HepG2 (cell line): ENCODE measurements around the gene RAP1GAP2. TPM values are rescaled to one million over a fixed set of nuclear protein-coding genes. Genes with fewer than 3 reads are reported as not detected.
A peak's percentile ranks its signal among the peaks of the same experiment; 100 is the strongest.

Experiments
- ATAC-seq: fragments of 200-7000 bp; cut with Tn5 transposase; 3 replicates; pipeline ENCODE4 v1.9.1; 2020; ENCODE audit warnings: mild to moderate bottlenecking, moderate library complexity
- BruUV-seq: library from RNA; stranded (reverse); fragments of 400-500 nt; replicated peaks from 2 replicates; lab custom pipeline; 2021; lab: Mats Ljungman, UMichigan
- CTCF ChIA-PET: fragments of 300-600 bp; formaldehyde crosslinking; extraction: SDS; loops from one replicate; lab custom pipeline; 2021; ENCODE audit warnings: low total read pairs, inconsistent platforms, low intra/inter-chr PET ratio; lab: Yijun Ruan, JAX
- POLR2A ChIA-PET: fragments of 350-600 bp; sonication (Branson Sonifier 250); formaldehyde crosslinking; loops from one replicate; lab custom pipeline; 2020; ENCODE audit warnings: antibody characterized with exemption, inconsistent platforms; lab: Yijun Ruan, JAX
- DNase-seq: peaks from one replicate; pipeline ENCODE4 v3.0.0-alpha.2; 2015; ENCODE audit warnings: low spot score
- FAIRE-seq: peaks from 3 replicates; lab custom pipeline; 2011; peaks lifted over from hg19 to GRCh38; lab: Jason Lieb, UNC
- H2AFZ ChIP-seq: one replicate; pipeline ENCODE4 v1.6.1; 2011; ENCODE audit warnings: low read length, inconsistent platforms
- H3K27ac ChIP-seq: fragments of 300-600 bp; 3 replicates; pipeline ENCODE4 v1.8.0; 2011; ENCODE audit warnings: mixed run types, mild to moderate bottlenecking, mixed read lengths, low read length, inconsistent platforms; ENCODE audit not compliant: insufficient read depth; ENCODE audit errors: extremely low read length
- H3K27me3 ChIP-seq, 2 experiments: fragments of 200-600 bp in 1 of 2; 2 replicates in 1 of 2; 3 replicates in 1 of 2; pipeline versions ENCODE4 v1.6.0 to v1.8.0; 2011; ENCODE audit warnings: low read length in 2 of 2, mild to moderate bottlenecking in 2 of 2, moderate library complexity in 2 of 2, inconsistent platforms in 1 of 2; ENCODE audit not compliant: insufficient read depth in 2 of 2, control insufficient read depth in 1 of 2
- H3K36me3 ChIP-seq, 2 experiments: fragments of 200-600 bp in 1 of 2; replicated peaks in 1 of 2; 2 replicates in 1 of 2; 3 replicates in 1 of 2; pipeline versions ENCODE4 v1.5.1 to v1.8.0; 2011; ENCODE audit warnings: low read length in 2 of 2, inconsistent platforms in 1 of 2; ENCODE audit not compliant: insufficient read depth in 2 of 2, control insufficient read depth in 1 of 2
- H3K4me1 ChIP-seq: 2 replicates; pipeline ENCODE4 v1.5.1; 2012; ENCODE audit warnings: low read length, inconsistent platforms; ENCODE audit not compliant: insufficient read depth
- H3K4me2 ChIP-seq: 2 replicates; pipeline ENCODE4 v1.6.0; 2011; ENCODE audit warnings: low read depth, low read length, inconsistent platforms
- H3K4me3 ChIP-seq, 3 experiments: fragments of 200-600 bp in 1 of 3; sonication (generic), shearing (Covaris generic) in 1 of 3; replicated peaks in 1 of 3; 2 replicates each; pipeline ENCODE4 v1.5.1; 2011 to 2016; ENCODE audit warnings: low read length in 3 of 3, inconsistent platforms in 2 of 3, low read depth in 2 of 3, mild to moderate bottlenecking in 2 of 3, control low read depth in 1 of 3, mixed read lengths in 1 of 3; ENCODE audit not compliant: insufficient read depth in 1 of 3
- H3K79me2 ChIP-seq: one replicate; pipeline ENCODE4 v1.6.1; 2011; ENCODE audit warnings: low read length, inconsistent platforms; ENCODE audit not compliant: insufficient read depth
- H3K9ac ChIP-seq: 2 replicates; pipeline ENCODE4 v1.6.0; 2011; ENCODE audit warnings: mild to moderate bottlenecking, low read depth, low read length, inconsistent platforms; ENCODE audit not compliant: insufficient read depth
- H3K9me3 ChIP-seq: 2 replicates; pipeline ENCODE4 v1.5.1; 2012; ENCODE audit warnings: mild to moderate bottlenecking, low read length
- H4K20me1 ChIP-seq: 2 replicates; pipeline ENCODE4 v1.6.0; 2011; ENCODE audit warnings: inconsistent platforms, mild to moderate bottlenecking, low read length, moderate library complexity; ENCODE audit not compliant: insufficient read depth
- CEBPG ChIP-seq: IDR thresholded peaks from 2 replicates; pipeline ENCODE4 v1.6.1; 2016
- DBP ChIP-seq: sonication (generic); formaldehyde crosslinking; IDR thresholded peaks from 2 replicates; pipeline ENCODE4 v1.4.0; 2020; ENCODE audit warnings: missing genetic modification reagents; ENCODE audit errors: not compliant biosample characterization
- NFRKB ChIP-seq: fragments of 450-650 bp; IDR thresholded peaks from 2 replicates; pipeline ENCODE4 v1.6.1; 2017
- POLR2AphosphoS2 ChIP-seq: IDR thresholded peaks from 2 replicates; pipeline ENCODE4 v1.6.1; 2011; ENCODE audit warnings: low read depth, low read length, improper control_type of control experiment
- POLR2AphosphoS5 ChIP-seq: IDR thresholded peaks from 2 replicates; pipeline ENCODE4 v1.6.1; 2012; ENCODE audit warnings: low read depth, low read length
- RAD51 ChIP-seq: fragments of 450-650 bp; IDR thresholded peaks from 2 replicates; pipeline ENCODE4 v1.6.1; 2016; ENCODE audit warnings: borderline replicate concordance
- TCF12 ChIP-seq, 2 experiments: fragments of 450-650 bp in 1 of 2; sonication (generic) in 1 of 2; formaldehyde crosslinking in 1 of 2; IDR thresholded peaks; 2 replicates each; pipeline versions ENCODE4 v1.6.1 to v1.8.0; 2017 to 2022; ENCODE audit warnings: antibody characterized with exemption in 1 of 2, mild to moderate bottlenecking in 1 of 2, missing genetic modification reagents in 1 of 2, moderate library complexity in 1 of 2
- ZFP82 ChIP-seq: sonication (generic); formaldehyde crosslinking; IDR thresholded peaks from 2 replicates; pipeline ENCODE4 v1.5.1; 2020; ENCODE audit warnings: mild to moderate bottlenecking, missing genetic modification reagents, borderline replicate concordance
- ZNF251 ChIP-seq: sonication (generic); formaldehyde crosslinking; IDR thresholded peaks from 2 replicates; pipeline ENCODE4 v1.9.0; 2021; ENCODE audit warnings: mild to moderate bottlenecking, missing genetic modification reagents
- WGBS: methylation state at CpG from one replicate; pipeline ENCODE4 v1.1.6; 2017; ENCODE audit warnings: low lambda C conversion rate; 5-methylcytosine and 5-hydroxymethylcytosine counted together
- in situ Hi-C: cut with HindIII; loops from 2 replicates; pipeline ENCODE4 v1.10.0; 2017; ENCODE audit warnings: low pct_unique_long_range_greater_than_20kb; ENCODE audit not compliant: extremely low pct_ligation_motif_present
- intact Hi-C: fragments of 100-400 bp; cut with micrococcal nuclease; formaldehyde crosslinking; loops from one replicate; pipeline ENCODE4 v1.10.0; 2022; ENCODE audit not compliant: unreplicated experiment
- polyA plus RNA-seq, 8 experiments: library from polyadenylated mRNA; depleted of rRNA in 3 of 8; stranded (reverse) in 7 of 8; unstranded in 1 of 8; fragments of >200 nt; fragmentation: Illumina TruSeq in 4 of 8; extraction: Trizol in 4 of 8; gene quantifications; 2 replicates each; pipeline versions ENCODE4 v1.2.1 to v1.2.3, GENCODE V29; 2011 to 2016; ENCODE audit warnings: low read depth in 4 of 8, missing spikeins in 1 of 8, mixed read lengths in 1 of 8; ENCODE audit not compliant: insufficient read depth in 1 of 8
- total RNA-seq, 5 experiments: library from RNA; depleted of rRNA; stranded (reverse); fragments of >200 nt; fragmentation: Illumina TruSeq; extraction: Trizol; gene quantifications; 2 replicates each; pipeline ENCODE4 v1.2.3, GENCODE V29; 2016; ENCODE audit warnings: low read depth in 1 of 5
- TF ChIP-seq, protein P1 (sequence below): sonication (generic); formaldehyde crosslinking; IDR thresholded peaks from 2 replicates; pipeline ENCODE4 v1.4.0; 2020; ENCODE audit warnings: missing genetic modification reagents
- TF ChIP-seq, protein P2 (sequence below): sonication (generic); formaldehyde crosslinking; IDR thresholded peaks from 2 replicates; pipeline ENCODE4 v1.9.0; 2022; ENCODE audit warnings: missing genetic modification reagents, mild to moderate bottlenecking, borderline replicate concordance
- TF ChIP-seq, protein P3 (sequence below): sonication (generic); formaldehyde crosslinking; IDR thresholded peaks from 2 replicates; pipeline ENCODE4 v1.5.0; 2020; ENCODE audit warnings: missing genetic modification reagents, mild to moderate bottlenecking, borderline replicate concordance
- TF ChIP-seq, protein P4 (sequence below): sonication (generic); formaldehyde crosslinking; IDR thresholded peaks from 2 replicates; pipeline ENCODE4 v1.5.1; 2020; ENCODE audit warnings: missing genetic modification reagents, mild to moderate bottlenecking, borderline replicate concordance

Gene RAP1GAP2
- total and polyA plus RNA-seq, 2 of the 13 experiments (the other 11 are each of a cell fraction or from before 2014, with no cell fraction given): 10.9 to 12.0 TPM

DNA sequence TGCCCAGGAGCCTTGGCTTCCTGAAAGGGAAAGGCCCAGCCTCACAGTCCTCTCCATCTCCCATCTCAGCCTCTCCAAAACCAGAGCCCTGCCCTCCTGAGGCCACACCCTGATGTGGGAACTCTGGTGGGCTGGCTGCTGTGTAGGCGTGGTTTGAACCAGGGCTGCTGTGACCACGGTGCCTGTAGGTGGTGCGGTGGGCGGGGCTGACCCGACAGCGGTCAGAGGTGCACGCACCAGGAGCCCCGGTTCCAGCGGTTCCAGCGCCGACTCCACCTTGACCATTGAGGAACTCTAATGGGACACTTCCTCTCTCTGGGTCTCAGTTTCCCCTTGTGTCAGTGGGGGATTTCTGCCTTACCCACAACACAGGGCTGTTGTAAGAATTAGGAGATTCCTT, 2.4 kb downstream of the RAP1GAP2 start:
- FAIRE-seq: no peak
- TF ChIP-seq, protein P1, sequence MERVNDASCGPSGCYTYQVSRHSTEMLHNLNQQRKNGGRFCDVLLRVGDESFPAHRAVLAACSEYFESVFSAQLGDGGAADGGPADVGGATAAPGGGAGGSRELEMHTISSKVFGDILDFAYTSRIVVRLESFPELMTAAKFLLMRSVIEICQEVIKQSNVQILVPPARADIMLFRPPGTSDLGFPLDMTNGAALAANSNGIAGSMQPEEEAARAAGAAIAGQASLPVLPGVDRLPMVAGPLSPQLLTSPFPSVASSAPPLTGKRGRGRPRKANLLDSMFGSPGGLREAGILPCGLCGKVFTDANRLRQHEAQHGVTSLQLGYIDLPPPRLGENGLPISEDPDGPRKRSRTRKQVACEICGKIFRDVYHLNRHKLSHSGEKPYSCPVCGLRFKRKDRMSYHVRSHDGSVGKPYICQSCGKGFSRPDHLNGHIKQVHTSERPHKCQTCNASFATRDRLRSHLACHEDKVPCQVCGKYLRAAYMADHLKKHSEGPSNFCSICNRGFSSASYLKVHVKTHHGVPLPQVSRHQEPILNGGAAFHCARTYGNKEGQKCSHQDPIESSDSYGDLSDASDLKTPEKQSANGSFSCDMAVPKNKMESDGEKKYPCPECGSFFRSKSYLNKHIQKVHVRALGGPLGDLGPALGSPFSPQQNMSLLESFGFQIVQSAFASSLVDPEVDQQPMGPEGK (CRISPR knock-in tag): no peak
- no peak for TF ChIP-seq POLR2AphosphoS2
- no peak for TF ChIP-seq ZNF251
- TF ChIP-seq NFRKB: no peak
- TF ChIP-seq POLR2AphosphoS5: no peak
- no peak for TF ChIP-seq RAD51
- no peak for TF ChIP-seq DBP (CRISPR knock-in tag)
- TF ChIP-seq, protein P2, sequence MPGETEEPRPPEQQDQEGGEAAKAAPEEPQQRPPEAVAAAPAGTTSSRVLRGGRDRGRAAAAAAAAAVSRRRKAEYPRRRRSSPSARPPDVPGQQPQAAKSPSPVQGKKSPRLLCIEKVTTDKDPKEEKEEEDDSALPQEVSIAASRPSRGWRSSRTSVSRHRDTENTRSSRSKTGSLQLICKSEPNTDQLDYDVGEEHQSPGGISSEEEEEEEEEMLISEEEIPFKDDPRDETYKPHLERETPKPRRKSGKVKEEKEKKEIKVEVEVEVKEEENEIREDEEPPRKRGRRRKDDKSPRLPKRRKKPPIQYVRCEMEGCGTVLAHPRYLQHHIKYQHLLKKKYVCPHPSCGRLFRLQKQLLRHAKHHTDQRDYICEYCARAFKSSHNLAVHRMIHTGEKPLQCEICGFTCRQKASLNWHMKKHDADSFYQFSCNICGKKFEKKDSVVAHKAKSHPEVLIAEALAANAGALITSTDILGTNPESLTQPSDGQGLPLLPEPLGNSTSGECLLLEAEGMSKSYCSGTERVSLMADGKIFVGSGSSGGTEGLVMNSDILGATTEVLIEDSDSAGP (CRISPR knock-in tag): no peak
- TF ChIP-seq, protein P3, sequence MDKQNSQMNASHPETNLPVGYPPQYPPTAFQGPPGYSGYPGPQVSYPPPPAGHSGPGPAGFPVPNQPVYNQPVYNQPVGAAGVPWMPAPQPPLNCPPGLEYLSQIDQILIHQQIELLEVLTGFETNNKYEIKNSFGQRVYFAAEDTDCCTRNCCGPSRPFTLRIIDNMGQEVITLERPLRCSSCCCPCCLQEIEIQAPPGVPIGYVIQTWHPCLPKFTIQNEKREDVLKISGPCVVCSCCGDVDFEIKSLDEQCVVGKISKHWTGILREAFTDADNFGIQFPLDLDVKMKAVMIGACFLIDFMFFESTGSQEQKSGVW (CRISPR knock-in tag): no peak
- TF ChIP-seq CEBPG (CRISPR knock-in tag): no peak
- TF ChIP-seq TCF12 (IDR thresholded peaks at IDR 0.05): no peak
- TF ChIP-seq TCF12 (CRISPR knock-in tag; IDR thresholded peaks at IDR 0.05): no peak
- TF ChIP-seq, protein P4, sequence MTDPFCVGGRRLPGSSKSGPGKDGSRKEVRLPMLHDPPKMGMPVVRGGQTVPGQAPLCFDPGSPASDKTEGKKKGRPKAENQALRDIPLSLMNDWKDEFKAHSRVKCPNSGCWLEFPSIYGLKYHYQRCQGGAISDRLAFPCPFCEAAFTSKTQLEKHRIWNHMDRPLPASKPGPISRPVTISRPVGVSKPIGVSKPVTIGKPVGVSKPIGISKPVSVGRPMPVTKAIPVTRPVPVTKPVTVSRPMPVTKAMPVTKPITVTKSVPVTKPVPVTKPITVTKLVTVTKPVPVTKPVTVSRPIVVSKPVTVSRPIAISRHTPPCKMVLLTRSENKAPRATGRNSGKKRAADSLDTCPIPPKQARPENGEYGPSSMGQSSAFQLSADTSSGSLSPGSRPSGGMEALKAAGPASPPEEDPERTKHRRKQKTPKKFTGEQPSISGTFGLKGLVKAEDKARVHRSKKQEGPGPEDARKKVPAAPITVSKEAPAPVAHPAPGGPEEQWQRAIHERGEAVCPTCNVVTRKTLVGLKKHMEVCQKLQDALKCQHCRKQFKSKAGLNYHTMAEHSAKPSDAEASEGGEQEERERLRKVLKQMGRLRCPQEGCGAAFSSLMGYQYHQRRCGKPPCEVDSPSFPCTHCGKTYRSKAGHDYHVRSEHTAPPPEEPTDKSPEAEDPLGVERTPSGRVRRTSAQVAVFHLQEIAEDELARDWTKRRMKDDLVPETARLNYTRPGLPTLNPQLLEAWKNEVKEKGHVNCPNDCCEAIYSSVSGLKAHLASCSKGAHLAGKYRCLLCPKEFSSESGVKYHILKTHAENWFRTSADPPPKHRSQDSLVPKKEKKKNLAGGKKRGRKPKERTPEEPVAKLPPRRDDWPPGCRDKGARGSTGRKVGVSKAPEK (CRISPR knock-in tag): no peak
- TF ChIP-seq ZFP82: no peak

More for the DNA sequence above, 2.4 kb downstream of the RAP1GAP2 start:
- CTCF ChIA-PET: no interaction called here
- DNase-seq: no peak
- BruUV-seq: no TSS peak
- H4K20me1 ChIP-seq: no peaks in the 10 kb centered on the region
- no peaks in the 10 kb centered on the region for H3K36me3 ChIP-seq
- peaks cover 1 to 9% of the 10 kb centered on the region in 2 experiments; a peak in 2 of 5 replicates for H3K27me3 ChIP-seq
- in situ Hi-C loops (no loop called here), intact Hi-C loops (no loop called here)
- peak; percentile 42 for ATAC-seq
- no peak overlapping the region for H3K27ac ChIP-seq
- no peaks in the 10 kb centered on the region for H3K79me2 ChIP-seq
- H3K9me3 ChIP-seq: no peaks in the 10 kb centered on the region
- H3K4me1 ChIP-seq: no peaks in the 10 kb centered on the region
- H3K4me3 ChIP-seq: no peak overlapping the region
- no CpG with 5 or more reads among the region's 11 CpGs for WGBS
- no peak overlapping the region for H2AFZ ChIP-seq
- no peak overlapping the region for H3K9ac ChIP-seq
- no peak overlapping the region for H3K4me2 ChIP-seq
- POLR2A ChIA-PET: no interaction called here
